HepG2 (cell line): ENCODE data around the gene HSPA1B. TPM values are rescaled to one million over a fixed set of nuclear protein-coding genes. Genes with fewer than 3 reads are reported as not detected.

Experiments used
- ATRX ChIP-seq: sonication (generic); formaldehyde crosslinking; IDR thresholded peaks from 2 replicates; pipeline ENCODE4 v1.4.0; 2020; ENCODE audit warnings: missing genetic modification reagents, borderline replicate concordance
- GZF1 ChIP-seq: sonication (generic); formaldehyde crosslinking; IDR thresholded peaks from 2 replicates; pipeline ENCODE4 v1.5.1; 2020; ENCODE audit warnings: mild to moderate bottlenecking, missing genetic modification reagents
- HDAC6 ChIP-seq: fragments of 200-600 bp; sonication (generic); IDR thresholded peaks from 2 replicates; pipeline ENCODE4 v1.7.0; 2017; ENCODE audit warnings: mild to moderate bottlenecking, antibody characterized with exemption, low read length, low read depth
- KDM1A ChIP-seq: IDR thresholded peaks from 2 replicates; pipeline ENCODE4 v1.6.1; 2016; ENCODE audit warnings: missing compliant biosample characterization
- RBM39 ChIP-seq: fragments of 200-400 bp; formaldehyde crosslinking; IDR thresholded peaks from one replicate; pipeline ENCODE4 v1.6.1; 2018; ENCODE audit warnings: antibody characterized with exemption, mild to moderate bottlenecking, low read depth, low read length; ENCODE audit not compliant: poor library complexity, severe bottlenecking
- TCF7 ChIP-seq: sonication (generic); IDR thresholded peaks from 2 replicates; pipeline ENCODE4 v1.6.1; 2016; ENCODE audit warnings: antibody characterized with exemption, low read depth
- TSC22D2 ChIP-seq: sonication (generic); formaldehyde crosslinking; IDR thresholded peaks from 2 replicates; pipeline ENCODE4 v1.5.1; 2020; ENCODE audit warnings: missing genetic modification reagents, mild to moderate bottlenecking, borderline replicate concordance
- ZNF333 ChIP-seq: sonication (generic); formaldehyde crosslinking; IDR thresholded peaks from 2 replicates; pipeline ENCODE4 v1.4.0; 2020; ENCODE audit warnings: mild to moderate bottlenecking, missing genetic modification reagents, borderline replicate concordance
- ZNF619 ChIP-seq: sonication (generic); formaldehyde crosslinking; IDR thresholded peaks from 2 replicates; pipeline ENCODE4 v1.4.0; 2020; ENCODE audit warnings: mild to moderate bottlenecking, missing genetic modification reagents
- ZNF660 ChIP-seq: sonication (generic); formaldehyde crosslinking; IDR thresholded peaks from 2 replicates; pipeline ENCODE4 v1.5.1; 2020; ENCODE audit warnings: mild to moderate bottlenecking, low read depth, missing genetic modification reagents, borderline replicate concordance
- ZNF746 ChIP-seq: sonication (generic); formaldehyde crosslinking; IDR thresholded peaks from 2 replicates; pipeline ENCODE4 v1.8.0; 2022; ENCODE audit warnings: mild to moderate bottlenecking, missing genetic modification reagents
- polyA plus RNA-seq, 8 experiments: library from polyadenylated mRNA; depleted of rRNA in 3 of 8; stranded (reverse) in 7 of 8; unstranded in 1 of 8; fragments of >200 nt; fragmentation: Illumina TruSeq in 4 of 8; extraction: Trizol in 4 of 8; gene quantifications; 2 replicates each; pipeline versions ENCODE4 v1.2.1 to v1.2.3, GENCODE V29; 2011 to 2016; ENCODE audit warnings: low read depth in 4 of 8, missing spikeins in 1 of 8, mixed read lengths in 1 of 8; ENCODE audit not compliant: insufficient read depth in 1 of 8
- total RNA-seq, 5 experiments: library from RNA; depleted of rRNA; stranded (reverse); fragments of >200 nt; fragmentation: Illumina TruSeq; extraction: Trizol; gene quantifications; 2 replicates each; pipeline ENCODE4 v1.2.3, GENCODE V29; 2016; ENCODE audit warnings: low read depth in 1 of 5
- TF ChIP-seq, protein P1 (sequence below), 2 experiments: sonication (generic) in 1 of 2; formaldehyde crosslinking in 1 of 2; IDR thresholded peaks; 2 replicates each; pipeline versions ENCODE4 v1.5.1 to v1.6.1; 2011 to 2020; ENCODE audit warnings: borderline replicate concordance in 1 of 2, low read depth in 1 of 2, low read length in 1 of 2, mild to moderate bottlenecking in 1 of 2, missing genetic modification reagents in 1 of 2, moderate library complexity in 1 of 2
- TF ChIP-seq, protein P2 (sequence below): sonication (generic); formaldehyde crosslinking; conservative IDR thresholded peaks from 2 replicates; pipeline ENCODE4 v1.4.0; 2020; ENCODE audit warnings: missing genetic modification reagents
- TF ChIP-seq, protein P3 (sequence below): sonication (generic); formaldehyde crosslinking; conservative IDR thresholded peaks from 2 replicates; pipeline ENCODE4 v1.4.0; 2020; ENCODE audit warnings: missing genetic modification reagents
- TF ChIP-seq, protein P4 (sequence below): IDR thresholded peaks from 2 replicates; pipeline ENCODE4 v1.6.1; 2012; ENCODE audit warnings: inconsistent platforms
- TF ChIP-seq, protein P5 (sequence below): sonication (generic); formaldehyde crosslinking; IDR thresholded peaks from 2 replicates; pipeline ENCODE4 v1.9.0; 2021; ENCODE audit warnings: missing genetic modification reagents, mild to moderate bottlenecking, borderline replicate concordance
- TF ChIP-seq, protein P6 (sequence below): sonication (generic); formaldehyde crosslinking; IDR thresholded peaks from 2 replicates; pipeline ENCODE4 v1.4.0; 2020; ENCODE audit warnings: mild to moderate bottlenecking, missing genetic modification reagents
- TF ChIP-seq, protein P7 (sequence below): sonication (generic); formaldehyde crosslinking; IDR thresholded peaks from 2 replicates; pipeline ENCODE4 v1.5.0; 2020; ENCODE audit warnings: mild to moderate bottlenecking, low read depth, missing genetic modification reagents, borderline replicate concordance

HSPA1B gene
- total and polyA plus RNA-seq, 2 of the 13 experiments (the other 11 are each of a cell fraction or from before 2014, with no cell fraction given), result 26.0 to 186 TPM

DNA sequence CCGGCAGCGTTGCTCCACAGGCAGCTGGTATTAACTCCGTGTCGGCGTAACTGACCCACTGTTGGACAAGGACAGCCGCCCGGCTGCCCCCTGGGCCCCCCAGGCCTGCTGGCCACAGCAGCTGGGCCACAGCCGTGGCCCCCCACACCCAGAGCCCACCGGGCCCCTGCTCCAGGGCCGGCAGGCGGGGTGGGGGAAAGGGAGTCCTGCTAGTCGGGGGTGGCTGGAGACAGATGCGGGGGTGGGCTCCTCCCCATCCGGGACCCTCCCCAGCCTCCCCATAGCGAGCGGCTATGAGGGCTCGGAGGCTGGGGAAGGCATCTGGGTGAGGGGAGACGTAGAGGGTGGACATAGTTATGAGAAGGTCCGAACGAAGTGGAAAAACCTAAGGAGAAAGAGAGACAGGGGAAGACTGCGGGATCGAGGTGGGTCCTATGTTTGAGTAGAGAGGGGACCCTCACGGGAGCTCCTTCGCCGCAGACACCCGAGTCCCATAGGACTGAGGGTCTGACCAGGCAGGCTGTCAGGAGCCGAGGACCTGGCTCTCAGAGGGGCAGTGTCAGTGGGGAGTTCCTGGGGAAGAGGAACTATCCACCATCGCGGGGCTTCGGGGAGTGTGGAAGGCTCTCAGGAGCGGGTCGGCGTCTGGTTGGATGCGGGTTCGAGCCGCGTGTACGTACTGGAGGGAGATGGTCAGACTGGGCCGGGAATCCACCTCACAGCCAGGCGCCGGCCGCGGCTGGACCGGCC, 32.5 kb upstream of the HSPA1B start (continued):
- TF ChIP-seq, protein P1, sequence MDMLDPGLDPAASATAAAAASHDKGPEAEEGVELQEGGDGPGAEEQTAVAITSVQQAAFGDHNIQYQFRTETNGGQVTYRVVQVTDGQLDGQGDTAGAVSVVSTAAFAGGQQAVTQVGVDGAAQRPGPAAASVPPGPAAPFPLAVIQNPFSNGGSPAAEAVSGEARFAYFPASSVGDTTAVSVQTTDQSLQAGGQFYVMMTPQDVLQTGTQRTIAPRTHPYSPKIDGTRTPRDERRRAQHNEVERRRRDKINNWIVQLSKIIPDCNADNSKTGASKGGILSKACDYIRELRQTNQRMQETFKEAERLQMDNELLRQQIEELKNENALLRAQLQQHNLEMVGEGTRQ (IDR thresholded peaks at IDR 0.05; ENCODE audit: low read depth, low read length), result no peak
- TF ChIP-seq, protein P1 (CRISPR knock-in tag; IDR thresholded peaks at IDR 0.05; ENCODE audit: borderline replicate concordance), result no peak
- no peak for TF ChIP-seq KDM1A (CRISPR knock-in tag)
- TF ChIP-seq, protein P2, sequence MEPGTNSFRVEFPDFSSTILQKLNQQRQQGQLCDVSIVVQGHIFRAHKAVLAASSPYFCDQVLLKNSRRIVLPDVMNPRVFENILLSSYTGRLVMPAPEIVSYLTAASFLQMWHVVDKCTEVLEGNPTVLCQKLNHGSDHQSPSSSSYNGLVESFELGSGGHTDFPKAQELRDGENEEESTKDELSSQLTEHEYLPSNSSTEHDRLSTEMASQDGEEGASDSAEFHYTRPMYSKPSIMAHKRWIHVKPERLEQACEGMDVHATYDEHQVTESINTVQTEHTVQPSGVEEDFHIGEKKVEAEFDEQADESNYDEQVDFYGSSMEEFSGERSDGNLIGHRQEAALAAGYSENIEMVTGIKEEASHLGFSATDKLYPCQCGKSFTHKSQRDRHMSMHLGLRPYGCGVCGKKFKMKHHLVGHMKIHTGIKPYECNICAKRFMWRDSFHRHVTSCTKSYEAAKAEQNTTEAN (CRISPR knock-in tag), result no peak
- TF ChIP-seq, protein P3, sequence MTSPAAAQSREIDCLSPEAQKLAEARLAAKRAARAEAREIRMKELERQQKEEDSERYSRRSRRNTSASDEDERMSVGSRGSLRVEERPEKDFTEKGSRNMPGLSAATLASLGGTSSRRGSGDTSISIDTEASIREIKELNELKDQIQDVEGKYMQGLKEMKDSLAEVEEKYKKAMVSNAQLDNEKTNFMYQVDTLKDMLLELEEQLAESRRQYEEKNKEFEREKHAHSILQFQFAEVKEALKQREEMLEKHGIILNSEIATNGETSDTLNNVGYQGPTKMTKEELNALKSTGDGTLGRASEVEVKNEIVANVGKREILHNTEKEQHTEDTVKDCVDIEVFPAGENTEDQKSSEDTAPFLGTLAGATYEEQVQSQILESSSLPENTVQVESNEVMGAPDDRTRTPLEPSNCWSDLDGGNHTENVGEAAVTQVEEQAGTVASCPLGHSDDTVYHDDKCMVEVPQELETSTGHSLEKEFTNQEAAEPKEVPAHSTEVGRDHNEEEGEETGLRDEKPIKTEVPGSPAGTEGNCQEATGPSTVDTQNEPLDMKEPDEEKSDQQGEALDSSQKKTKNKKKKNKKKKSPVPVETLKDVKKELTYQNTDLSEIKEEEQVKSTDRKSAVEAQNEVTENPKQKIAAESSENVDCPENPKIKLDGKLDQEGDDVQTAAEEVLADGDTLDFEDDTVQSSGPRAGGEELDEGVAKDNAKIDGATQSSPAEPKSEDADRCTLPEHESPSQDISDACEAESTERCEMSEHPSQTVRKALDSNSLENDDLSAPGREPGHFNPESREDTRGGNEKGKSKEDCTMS (CRISPR knock-in tag), result no peak
- no peak for TF ChIP-seq ZNF333 (CRISPR knock-in tag)
- no peak for TF ChIP-seq ZNF746
- no peak for TF ChIP-seq ATRX (CRISPR knock-in tag)
- TF ChIP-seq ZNF660, result no peak
- TF ChIP-seq, protein P4, sequence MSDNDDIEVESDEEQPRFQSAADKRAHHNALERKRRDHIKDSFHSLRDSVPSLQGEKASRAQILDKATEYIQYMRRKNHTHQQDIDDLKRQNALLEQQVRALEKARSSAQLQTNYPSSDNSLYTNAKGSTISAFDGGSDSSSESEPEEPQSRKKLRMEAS, result no peak
- TF ChIP-seq TSC22D2 (CRISPR knock-in tag), result 0 out of 2 replicates have a peak, but pooled peaks have one; percentile 23
- peak; percentile 61 for TF ChIP-seq RBM39
- TF ChIP-seq, protein P5, sequence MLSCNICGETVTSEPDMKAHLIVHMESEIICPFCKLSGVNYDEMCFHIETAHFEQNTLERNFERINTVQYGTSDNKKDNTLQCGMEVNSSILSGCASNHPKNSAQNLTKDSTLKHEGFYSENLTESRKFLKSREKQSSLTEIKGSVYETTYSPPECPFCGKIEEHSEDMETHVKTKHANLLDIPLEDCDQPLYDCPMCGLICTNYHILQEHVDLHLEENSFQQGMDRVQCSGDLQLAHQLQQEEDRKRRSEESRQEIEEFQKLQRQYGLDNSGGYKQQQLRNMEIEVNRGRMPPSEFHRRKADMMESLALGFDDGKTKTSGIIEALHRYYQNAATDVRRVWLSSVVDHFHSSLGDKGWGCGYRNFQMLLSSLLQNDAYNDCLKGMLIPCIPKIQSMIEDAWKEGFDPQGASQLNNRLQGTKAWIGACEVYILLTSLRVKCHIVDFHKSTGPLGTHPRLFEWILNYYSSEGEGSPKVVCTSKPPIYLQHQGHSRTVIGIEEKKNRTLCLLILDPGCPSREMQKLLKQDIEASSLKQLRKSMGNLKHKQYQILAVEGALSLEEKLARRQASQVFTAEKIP (CRISPR knock-in tag), result no peak
- TF ChIP-seq TCF7, result no peak
- TF ChIP-seq ZNF619 (CRISPR knock-in tag), result 0 out of 2 replicates have a peak, but pooled peaks have one; percentile 20
- TF ChIP-seq, protein P6, sequence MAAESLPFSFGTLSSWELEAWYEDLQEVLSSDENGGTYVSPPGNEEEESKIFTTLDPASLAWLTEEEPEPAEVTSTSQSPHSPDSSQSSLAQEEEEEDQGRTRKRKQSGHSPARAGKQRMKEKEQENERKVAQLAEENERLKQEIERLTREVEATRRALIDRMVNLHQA, result no peak
- TF ChIP-seq, protein P7, sequence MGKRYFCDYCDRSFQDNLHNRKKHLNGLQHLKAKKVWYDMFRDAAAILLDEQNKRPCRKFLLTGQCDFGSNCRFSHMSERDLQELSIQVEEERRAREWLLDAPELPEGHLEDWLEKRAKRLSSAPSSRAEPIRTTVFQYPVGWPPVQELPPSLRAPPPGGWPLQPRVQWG, result no peak
- TF ChIP-seq GZF1, result 0 out of 2 replicates have a peak, but pooled peaks have one; percentile 25
- TF ChIP-seq HDAC6, result no peak
